CD4-positive, CD25-positive, alpha-beta regulatory T cell (primary cell): Measurements from ENCODE around the gene OR5K1. TPM values are rescaled to one million over a fixed set of nuclear protein-coding genes. Genes with fewer than 3 reads are reported as not detected.
A peak's percentile ranks its signal among the peaks of the same experiment; 100 is the strongest.

ENCODE experiments used
- ATAC-seq, 2 donors: fragments of 150-1000 bp; cut with Tn5 transposase; one replicate each; pipeline ENCODE4 v1.10.0; 2021; ENCODE audit warnings: low read depth in 2 of 2, moderate number of reproducible peaks in 2 of 2, moderate library complexity in 1 of 2
- DNase-seq, 3 donors: peaks; one replicate each; pipeline versions ENCODE4 v3.0.0 to v3.0.0-alpha.2; 2012 to 2022; ENCODE audit warnings: mixed read lengths in 1 of 3
- H3K27ac ChIP-seq: one replicate; pipeline ENCODE4 v1.7.0; 2013; ENCODE audit warnings: mild to moderate bottlenecking, low read length; ENCODE audit not compliant: insufficient read depth, poor library complexity, severe bottlenecking
- H3K27me3 ChIP-seq: one replicate; pipeline ENCODE4 v1.7.0; 2013; ENCODE audit warnings: low read length; ENCODE audit not compliant: control insufficient read depth, insufficient read depth
- H3K36me3 ChIP-seq: one replicate; pipeline ENCODE4 v1.7.0; 2013; ENCODE audit warnings: mild to moderate bottlenecking, low read length, moderate library complexity; ENCODE audit not compliant: control insufficient read depth, insufficient read depth
- H3K4me1 ChIP-seq: 2 replicates; pipeline ENCODE4 v1.7.0; 2013; ENCODE audit warnings: mild to moderate bottlenecking, low read length; ENCODE audit not compliant: insufficient read depth, control insufficient read depth, poor library complexity, severe bottlenecking
- H3K4me3 ChIP-seq: one replicate; pipeline ENCODE4 v1.7.0; 2013; ENCODE audit warnings: low read depth, mild to moderate bottlenecking, low read length, moderate library complexity
- H3K9me3 ChIP-seq, 2 experiments: 1 replicate in 1 of 2; 2 replicates in 1 of 2; pipeline ENCODE4 v1.7.0; 2013; ENCODE audit warnings: low read length in 2 of 2, mild to moderate bottlenecking in 1 of 2, moderate library complexity in 1 of 2; ENCODE audit not compliant: control insufficient read depth in 2 of 2
- H3K27ac Mint-ChIP-seq, 3 donors: one replicate each; pipeline ENCODE4 v1.8.0; 2020 to 2022; ENCODE audit warnings: mild to moderate bottlenecking in 3 of 3, mixed read lengths in 3 of 3, moderate library complexity in 2 of 3
- H3K27me3 Mint-ChIP-seq: one replicate; pipeline ENCODE4 v1.8.0; 2022; ENCODE audit warnings: mild to moderate bottlenecking, mixed read lengths
- H3K36me3 Mint-ChIP-seq: one replicate; pipeline ENCODE4 v1.8.0; 2020; ENCODE audit warnings: mixed read lengths
- H3K4me1 Mint-ChIP-seq, 4 donors: one replicate each; pipeline ENCODE4 v1.8.0; 2020 to 2022; ENCODE audit warnings: mixed read lengths in 4 of 4, mild to moderate bottlenecking in 1 of 4
- H3K4me3 Mint-ChIP-seq, 4 donors: one replicate each; pipeline ENCODE4 v1.8.0; 2020 to 2022; ENCODE audit warnings: mild to moderate bottlenecking in 4 of 4, mixed read lengths in 4 of 4, moderate library complexity in 3 of 4
- H3K9me3 Mint-ChIP-seq, 7 donors: one replicate each; pipeline ENCODE4 v1.8.0; 2020 to 2022; ENCODE audit warnings: mixed read lengths in 7 of 7, mild to moderate bottlenecking in 3 of 7, moderate library complexity in 2 of 7
- polyA plus RNA-seq, 4 donors: library from polyadenylated mRNA; unstranded; fragments of 300-500 nt; fragmentation: Illumina TruSeq; gene quantifications; one replicate each; pipeline ENCODE4 v1.2.3, GENCODE V29; 2021
- total RNA-seq: library from RNA; stranded (reverse); gene quantifications from one replicate; pipeline ENCODE4 v1.2.3, GENCODE V29; 2022

The OR5K1 gene
- total and polyA plus RNA-seq, 5 donors from 2014 or later = not detected

DNA sequence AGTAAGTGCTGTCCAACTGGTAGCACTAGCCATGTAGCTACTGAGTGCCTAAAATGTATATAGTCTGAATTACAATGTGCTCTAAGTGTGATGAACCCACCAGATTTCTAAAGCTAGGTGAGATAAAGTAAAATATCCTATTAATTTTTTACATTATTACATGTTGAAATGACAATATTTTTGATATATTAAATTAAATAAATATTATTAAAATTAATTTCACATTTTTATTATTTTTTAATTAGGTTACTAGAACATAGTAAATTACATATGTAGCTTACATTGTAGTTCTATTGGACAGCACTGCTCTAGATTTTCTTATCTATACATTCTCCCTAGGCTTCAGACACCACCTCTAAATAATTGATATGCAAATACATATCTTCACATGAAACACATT, 9.2 kb upstream of the OR5K1 start:
- H3K9me3 ChIP-seq = no peaks in the 10 kb centered on the region
- Mint-ChIP-seq H3K4me3 (no peak overlapping the region), H3K36me3 (no peaks in the 10 kb centered on the region), H3K9me3 (peaks cover 0 to 5% (median 2%) of the 10 kb centered on the region in 7 donors), H3K27ac (no peak overlapping the region), H3K27me3 (peaks cover 13% of the 10 kb centered on the region), H3K4me1 (peaks cover 0 to 4% (median 1%) of the 10 kb centered on the region in 4 donors)
- H3K27ac ChIP-seq = no peak overlapping the region
- no peaks in the 10 kb centered on the region for H3K36me3 ChIP-seq
- H3K4me1 ChIP-seq = no peaks in the 10 kb centered on the region
- H3K27me3 ChIP-seq = peaks cover 2% of the 10 kb centered on the region
- H3K4me3 ChIP-seq = no peak overlapping the region
- DNase-seq = no peak
- ATAC-seq = no peak

DNA sequence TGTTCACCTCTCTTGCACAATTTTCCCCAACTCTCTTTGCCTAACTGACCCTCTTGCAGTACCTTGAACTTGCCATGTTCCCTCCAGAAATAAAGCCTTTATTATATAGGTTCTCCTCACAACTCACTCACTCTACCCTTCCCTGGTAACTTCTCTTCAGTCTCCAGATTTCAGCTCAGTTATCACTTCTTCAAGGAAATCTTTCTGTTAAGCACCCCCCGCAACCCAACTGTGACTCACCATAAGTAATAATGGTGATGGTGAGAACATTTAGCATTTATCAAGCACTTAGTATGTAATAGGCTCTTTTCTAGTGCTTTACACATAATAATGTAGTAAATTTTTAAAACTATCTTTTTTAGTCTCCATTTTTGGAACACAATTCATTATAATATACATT, 8.1 kb upstream of the OR5K1 start:
- DNase-seq (no peak), ATAC-seq (no peak)
- Mint-ChIP-seq H3K9me3 (peaks cover 0 to 5% (median 3%) of the 10 kb centered on the region in 7 donors), H3K4me1 (peaks cover 0 to 4% (median 0%) of the 10 kb centered on the region in 4 donors), H3K4me3 (no peak overlapping the region), H3K36me3 (peaks cover 3% of the 10 kb centered on the region), H3K27me3 (peaks cover 13% of the 10 kb centered on the region), H3K27ac (no peak overlapping the region)
- no peak overlapping the region for H3K27ac ChIP-seq
- no peak overlapping the region for H3K4me3 ChIP-seq
- H3K27me3 ChIP-seq = peaks cover 2% of the 10 kb centered on the region
- H3K4me1 ChIP-seq = no peaks in the 10 kb centered on the region
- H3K36me3 ChIP-seq = no peaks in the 10 kb centered on the region
- no peaks in the 10 kb centered on the region for H3K9me3 ChIP-seq

DNA sequence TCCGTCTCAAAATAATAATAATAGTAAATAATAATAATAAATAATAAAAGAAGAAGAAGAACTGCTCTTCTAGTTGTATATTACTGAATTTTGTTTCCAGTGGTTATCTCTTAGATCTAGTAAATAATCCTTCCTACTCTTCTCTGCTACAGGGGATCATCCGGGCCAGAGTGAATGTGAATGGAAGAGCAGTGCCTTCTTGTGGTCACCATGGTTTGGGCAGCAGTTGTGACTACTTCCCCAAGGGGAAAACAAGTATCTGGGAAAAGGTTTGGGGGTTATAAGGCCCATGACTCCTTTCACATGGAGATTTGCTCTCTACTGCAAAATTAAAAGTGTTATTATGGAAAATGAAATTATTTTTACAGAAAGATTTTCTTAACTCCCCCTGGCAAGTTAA, 5.5 kb upstream of the OR5K1 start:
- Histone ChIP-seq H3K27ac (no peak overlapping the region), H3K4me3 (no peak overlapping the region), H3K27me3 (peaks cover 2% of the 10 kb centered on the region), H3K4me1 (no peaks in the 10 kb centered on the region), H3K36me3 (no peaks in the 10 kb centered on the region), H3K9me3 (no peaks in the 10 kb centered on the region)
- ATAC-seq (no peak), DNase-seq (no peak)
- Mint-ChIP-seq H3K4me3 (no peak overlapping the region), H3K36me3 (peaks cover 3% of the 10 kb centered on the region), H3K27ac (no peak overlapping the region), H3K9me3 (peaks cover 0 to 6% (median 3%) of the 10 kb centered on the region in 7 donors), H3K4me1 (peaks cover 0 to 4% (median 0%) of the 10 kb centered on the region in 4 donors), H3K27me3 (peaks cover 13% of the 10 kb centered on the region)

DNA sequence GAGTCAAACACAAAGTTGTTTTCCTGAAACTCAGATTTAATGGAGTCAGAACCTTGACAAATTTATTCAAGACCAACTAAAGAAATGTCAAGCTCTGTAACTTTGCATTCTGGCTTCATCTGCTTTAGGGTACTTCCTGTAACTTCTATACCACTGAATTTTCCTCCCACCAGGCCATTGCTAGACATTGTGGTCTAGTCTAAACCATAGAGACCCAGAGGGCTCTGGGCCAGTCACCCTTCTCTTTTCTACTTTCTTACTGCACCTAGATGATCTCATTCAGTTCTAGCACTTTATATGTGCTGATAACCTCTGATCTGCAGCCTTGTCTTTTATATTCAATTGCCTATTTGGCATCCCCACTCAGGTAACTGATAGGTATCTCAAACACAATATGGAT, 2.8 kb upstream of the OR5K1 start:
- Mint-ChIP-seq H3K36me3 (peaks cover 3% of the 10 kb centered on the region), H3K4me1 (no peaks in the 10 kb centered on the region), H3K27ac (no peak overlapping the region), H3K4me3 (no peak overlapping the region), H3K9me3 (peaks cover 0 to 6% (median 3%) of the 10 kb centered on the region in 7 donors), H3K27me3 (peaks cover 6% of the 10 kb centered on the region)
- H3K27me3 ChIP-seq = peaks cover 2% of the 10 kb centered on the region
- DNase-seq = no peak
- ATAC-seq = no peak
- no peak overlapping the region for H3K4me3 ChIP-seq
- H3K9me3 ChIP-seq = no peaks in the 10 kb centered on the region
- no peaks in the 10 kb centered on the region for H3K4me1 ChIP-seq
- H3K36me3 ChIP-seq = no peaks in the 10 kb centered on the region
- H3K27ac ChIP-seq = no peak overlapping the region

DNA sequence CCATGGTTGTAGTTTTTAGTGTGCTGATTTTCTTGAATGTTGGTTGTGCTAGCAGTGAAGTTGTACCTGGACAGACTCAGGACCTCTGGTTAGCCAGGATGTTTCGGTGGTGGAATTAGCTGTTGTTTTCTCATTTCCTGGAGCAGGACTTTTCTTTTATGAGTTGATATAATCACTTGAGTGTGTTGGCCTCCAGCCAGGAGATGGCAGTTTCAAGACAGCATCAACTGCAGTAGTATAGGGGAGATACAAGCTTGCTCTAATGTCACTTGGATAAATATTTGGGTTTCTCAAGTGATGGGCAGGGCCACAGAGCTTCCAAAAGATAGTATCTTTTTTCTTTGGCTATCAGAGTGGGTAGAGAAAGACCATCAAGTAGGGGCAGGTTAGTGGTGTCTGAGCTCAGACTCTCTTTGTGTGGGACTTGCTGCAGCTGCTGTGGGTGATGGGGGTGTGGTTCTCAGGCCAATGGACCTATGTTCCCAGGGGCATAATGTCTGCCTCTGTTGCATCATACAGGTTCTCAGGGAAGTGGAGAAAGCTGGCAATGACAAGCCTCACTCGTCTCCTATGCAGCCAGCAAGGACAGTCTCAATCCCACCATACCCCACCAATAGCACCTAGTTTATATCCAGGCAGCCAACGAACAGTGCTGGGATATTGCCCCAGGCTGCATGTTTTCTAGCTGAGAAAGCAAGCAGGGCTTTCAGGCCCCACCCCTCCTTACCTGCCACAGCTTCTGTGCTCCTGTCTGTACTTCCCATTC, 19.9 kb downstream of the OR5K1 start:
- Histone ChIP-seq H3K27me3 (peaks cover 3% of the 10 kb centered on the region), H3K4me3 (no peak overlapping the region), H3K27ac (no peak overlapping the region), H3K9me3 (peaks cover 15 to 17% of the 10 kb centered on the region in 2 experiments), H3K36me3 (no peaks in the 10 kb centered on the region), H3K4me1 (no peaks in the 10 kb centered on the region)
- H3K9me3 Mint-ChIP-seq = peaks cover 2 to 42% (median 12%) of the 10 kb centered on the region in 7 donors
- peak overlapping the region in 1 of 3 donors; percentile 11 for H3K27ac Mint-ChIP-seq
- H3K4me1 Mint-ChIP-seq = peaks cover 0 to 5% (median 1%) of the 10 kb centered on the region in 4 donors
- ATAC-seq (no peak), DNase-seq (no peak)
- peaks cover 11% of the 10 kb centered on the region for H3K36me3 Mint-ChIP-seq
- H3K27me3 Mint-ChIP-seq = peaks cover 44% of the 10 kb centered on the region
- H3K4me3 Mint-ChIP-seq = no peak overlapping the region

DNA sequence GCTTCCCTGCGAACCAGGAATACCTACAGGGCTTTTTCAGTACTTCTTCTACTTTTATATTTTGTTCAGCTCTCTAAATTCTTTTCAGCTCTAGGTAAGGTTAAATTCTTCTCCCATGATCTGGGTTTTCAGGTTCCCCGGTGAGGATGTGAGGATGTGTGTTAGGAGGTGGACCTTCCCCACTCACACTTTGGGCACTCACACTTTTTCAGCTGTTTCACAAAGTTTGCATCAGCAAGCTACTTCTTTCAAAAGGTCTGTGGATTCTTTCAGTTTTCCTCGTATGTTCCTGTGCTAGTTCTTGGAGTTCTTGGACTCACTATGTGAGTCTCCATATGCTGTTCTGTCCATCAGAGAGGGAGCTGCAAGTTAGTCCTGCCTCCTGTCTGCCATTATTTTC, 20.6 kb downstream of the OR5K1 start:
- H3K36me3 ChIP-seq = no peaks in the 10 kb centered on the region
- Mint-ChIP-seq H3K36me3 (peaks cover 11% of the 10 kb centered on the region), H3K4me3 (no peak overlapping the region), H3K27ac (no peak overlapping the region), H3K9me3 (peaks cover 4 to 46% (median 15%) of the 10 kb centered on the region in 7 donors), H3K4me1 (peaks cover 0 to 5% (median 1%) of the 10 kb centered on the region in 4 donors), H3K27me3 (peaks cover 47% of the 10 kb centered on the region)
- H3K9me3 ChIP-seq = peaks cover 18 to 20% of the 10 kb centered on the region in 2 experiments
- no peaks in the 10 kb centered on the region for H3K4me1 ChIP-seq
- no peak overlapping the region for H3K27ac ChIP-seq
- DNase-seq (no peak), ATAC-seq (no peak)
- peaks cover 3% of the 10 kb centered on the region for H3K27me3 ChIP-seq
- no peak overlapping the region for H3K4me3 ChIP-seq

DNA sequence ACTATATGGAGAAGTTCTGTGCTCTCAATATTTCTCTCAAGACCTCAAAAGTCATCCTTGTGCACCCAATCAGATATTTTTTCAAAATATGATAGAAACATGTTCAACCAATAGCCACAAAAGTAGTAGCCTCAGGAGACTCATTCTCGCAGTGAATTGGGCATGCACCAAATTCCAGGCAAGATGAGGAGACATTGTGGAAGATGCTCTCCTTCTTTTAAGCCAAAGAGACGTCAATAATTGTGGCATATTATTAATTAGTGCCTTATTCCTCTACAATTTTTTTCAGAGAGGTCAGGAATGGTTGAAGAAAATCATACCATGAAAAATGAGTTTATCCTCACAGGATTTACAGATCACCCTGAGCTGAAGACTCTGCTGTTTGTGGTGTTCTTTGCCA, 34.4 kb downstream of the OR5K1 start, which contains the start of gene OR5K2:
Gene OR5K2 (plus strand): TSS at position 301 of the 400 bp plus-strand sequence. CDS start 0 bp downstream, at position 301.
- no peak within 1 kb of the TSS for H3K27ac Mint-ChIP-seq
- H3K36me3 Mint-ChIP-seq = peaks cover 4% of the 10 kb centered on the region
- no peaks in the 10 kb centered on the region for H3K9me3 Mint-ChIP-seq

DNA sequence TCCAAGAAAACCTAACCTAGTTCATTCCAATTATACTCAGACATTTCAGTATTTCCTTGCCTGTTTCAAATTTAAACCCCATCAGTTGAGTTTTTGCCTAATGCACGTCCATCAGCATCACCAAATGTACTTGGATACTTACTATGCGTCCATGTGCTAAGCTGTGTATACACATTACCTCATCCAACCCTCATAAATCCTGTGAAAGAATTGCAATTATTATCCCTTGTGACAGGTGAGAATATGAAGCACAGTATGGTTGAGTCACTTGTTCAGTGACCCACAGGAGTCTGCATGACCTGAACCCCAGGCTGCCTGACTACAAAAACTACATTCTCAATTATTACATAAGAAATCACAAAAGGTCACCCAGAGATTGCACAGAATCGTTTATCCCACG, 37.0 kb downstream of the OR5K1 start:
- ATAC-seq (no peak), DNase-seq (no peak)
- no peak overlapping the region for H3K4me3 Mint-ChIP-seq
- H3K27ac Mint-ChIP-seq = no peak overlapping the region
- H3K9me3 Mint-ChIP-seq = no peaks in the 10 kb centered on the region
- no peak overlapping the region for H3K4me3 ChIP-seq
- peaks cover 4% of the 10 kb centered on the region for H3K27me3 Mint-ChIP-seq
- H3K4me1 ChIP-seq = no peaks in the 10 kb centered on the region
- H3K9me3 ChIP-seq = no peaks in the 10 kb centered on the region
- H3K27me3 ChIP-seq = no peaks in the 10 kb centered on the region
- peaks cover 0 to 11% (median 5%) of the 10 kb centered on the region in 4 donors for H3K4me1 Mint-ChIP-seq
- no peaks in the 10 kb centered on the region for H3K36me3 ChIP-seq
- no peak overlapping the region for H3K27ac ChIP-seq
- peaks cover 13% of the 10 kb centered on the region for H3K36me3 Mint-ChIP-seq

More for the DNA sequence above, 34.4 kb downstream of the OR5K1 start, which contains the start of gene OR5K2:
- Histone ChIP-seq H3K9me3 (no peaks in the 10 kb centered on the region), H3K27me3 (no peaks in the 10 kb centered on the region), H3K4me3 (no peak within 1 kb of the TSS), H3K36me3 (no peaks in the 10 kb centered on the region), H3K27ac (no peak within 1 kb of the TSS), H3K4me1 (no peaks in the 10 kb centered on the region)
- ATAC-seq (no peak), DNase-seq (no peak)
- H3K27me3 Mint-ChIP-seq = peaks cover 12% of the 10 kb centered on the region
- peaks cover 0 to 4% (median 2%) of the 10 kb centered on the region in 4 donors for H3K4me1 Mint-ChIP-seq
- no peak within 1 kb of the TSS for H3K4me3 Mint-ChIP-seq
